BLaER1 treated with 17β-estradiol and CSF1 and Interleukin-3, amounts not matched to agents 10 nM and 100 nM (cell line): ENCODE data around the gene CLP1.
A peak's percentile ranks its signal among the peaks of the same experiment; 100 is the strongest.

Source experiments
- H3K27ac ChIP-seq, 11 experiments: shearing (Covaris generic); formaldehyde crosslinking; 2 replicates each; pipeline ENCODE4 v1.8.1; 2022
- H3K27me3 ChIP-seq, 11 experiments: shearing (Covaris generic); formaldehyde crosslinking; 2 replicates each; pipeline ENCODE4 v1.8.1; 2022
- H3K36me3 ChIP-seq, 11 experiments: shearing (Covaris generic); formaldehyde crosslinking; 2 replicates each; pipeline ENCODE4 v1.8.1; 2022
- H3K4me1 ChIP-seq, 10 experiments: shearing (Covaris generic); formaldehyde crosslinking; 2 replicates each; pipeline ENCODE4 v1.8.1; 2022
- H3K4me2 ChIP-seq, 11 experiments: shearing (Covaris generic); formaldehyde crosslinking; 2 replicates each; pipeline ENCODE4 v1.8.1; 2022
- H3K4me3 ChIP-seq, 10 experiments: shearing (Covaris generic); formaldehyde crosslinking; 2 replicates each; pipeline ENCODE4 v1.8.1; 2022
- H3K9ac ChIP-seq, 11 experiments: shearing (Covaris generic); formaldehyde crosslinking; 2 replicates each; pipeline ENCODE4 v1.8.1; 2022
- H3K9me3 ChIP-seq, 11 experiments: shearing (Covaris generic); formaldehyde crosslinking; replicated peaks in 1 of 11; 2 replicates each; pipeline ENCODE4 v1.8.1; 2022
- H4K20me1 ChIP-seq, 11 experiments: shearing (Covaris generic); formaldehyde crosslinking; 2 replicates each; pipeline ENCODE4 v1.8.1; 2022
- Cebpa-rat ChIP-seq, 11 experiments: shearing (Covaris generic); IDR thresholded peaks; 2 replicates each; pipeline ENCODE4 v1.8.1; 2022

The CLP1 gene

DNA sequence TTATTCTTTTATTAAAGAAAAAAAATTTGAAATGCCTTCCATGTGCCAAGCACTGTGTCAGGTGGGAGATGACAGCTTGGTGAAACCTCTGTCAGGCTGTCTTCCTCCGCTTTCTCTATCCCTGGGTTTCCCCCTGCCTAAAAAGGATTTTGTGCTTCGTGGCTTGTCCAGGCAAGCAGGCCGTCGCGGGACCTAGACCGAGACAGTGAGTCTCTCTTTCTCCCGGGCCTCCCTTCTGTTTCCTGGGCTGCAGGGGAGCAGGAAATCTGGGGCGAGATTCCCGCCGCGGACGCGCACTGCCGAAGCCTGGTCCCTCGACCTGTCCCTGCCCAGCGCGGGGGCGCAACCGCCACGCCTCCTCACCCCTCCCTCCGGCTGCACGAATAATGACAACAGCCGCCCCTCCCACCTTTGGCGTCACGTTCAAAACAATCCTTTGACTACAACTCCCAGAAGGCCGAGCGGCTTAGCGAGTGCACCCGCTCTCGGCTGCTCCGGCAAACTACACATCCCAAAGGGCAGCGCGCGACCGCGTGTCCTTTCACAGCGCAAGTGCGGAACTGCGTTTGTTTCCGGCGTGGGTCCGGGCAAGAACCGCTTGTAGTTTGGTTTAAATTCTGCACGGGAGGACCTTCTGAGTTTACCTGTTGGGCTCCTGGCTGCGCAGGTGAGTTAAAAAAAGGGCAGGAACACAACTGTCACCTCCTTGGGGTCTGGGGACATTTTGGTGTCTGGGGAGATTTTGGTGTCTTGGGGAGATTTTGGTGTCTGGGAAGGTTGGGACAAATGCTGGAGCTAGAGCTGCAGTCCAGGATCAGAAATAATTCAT, at the start of gene CLP1:
CLP1 (plus strand) TSS at position 569 of the 829 bp plus-strand sequence. CDS start 1,715 bp downstream, outside the sequence.
- peak within 1 kb of the TSS; percentile 84 to 96 (median 93) for H3K4me2 ChIP-seq
- no peak for TF ChIP-seq Cebpa-rat (IDR thresholded peaks at IDR 0.05)
- H3K36me3 ChIP-seq, result peaks cover 31 to 38% (median 36%) of the 10 kb centered on the region in 11 experiments
- H3K9ac ChIP-seq, result peak within 1 kb of the TSS; percentile 78 to 92 (median 84)
- peaks cover 22 to 51% (median 34%) of the 10 kb centered on the region in 10 experiments for H3K4me1 ChIP-seq
- no peaks in the 10 kb centered on the region for H3K9me3 ChIP-seq
- H3K27ac ChIP-seq, result peak within 1 kb of the TSS; percentile 66 to 83 (median 77)
- peaks cover 0 to 45% (median 18%) of the 10 kb centered on the region in 11 experiments; a peak in 12 of 22 replicates for H4K20me1 ChIP-seq
- H3K27me3 ChIP-seq, result no peaks in the 10 kb centered on the region
- peak within 1 kb of the TSS; percentile 66 to 95 (median 76) for H3K4me3 ChIP-seq

DNA sequence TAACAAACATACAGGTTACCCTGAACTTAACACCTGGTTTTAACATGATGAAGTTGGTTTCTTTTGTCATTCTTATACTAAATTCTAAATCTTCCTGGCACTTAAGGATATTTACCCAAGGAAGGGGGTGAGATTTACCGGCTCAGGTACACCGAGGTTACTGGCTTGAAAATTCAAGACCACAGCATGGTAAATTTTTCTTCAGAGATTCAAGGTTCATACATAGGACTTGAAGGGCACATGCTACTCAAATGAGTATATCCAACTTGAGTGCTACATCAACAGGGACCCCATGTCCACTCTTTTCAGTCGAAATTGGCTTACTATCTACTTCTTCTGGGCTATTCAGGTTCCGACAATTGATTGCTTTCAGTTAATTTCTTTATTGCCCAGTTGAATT, 47.4 kb upstream of the CLP1 start:
- no peak for TF ChIP-seq Cebpa-rat (IDR thresholded peaks at IDR 0.05)
- Histone ChIP-seq H3K36me3 (peaks cover 0 to 37% (median 0%) of the 10 kb centered on the region in 11 experiments; a peak in 3 of 22 replicates), H3K4me3 (no peak overlapping the region), H3K9ac (no peak overlapping the region), H4K20me1 (no peaks in the 10 kb centered on the region), H3K27ac (no peak overlapping the region), H3K4me2 (no peak overlapping the region), H3K9me3 (no peaks in the 10 kb centered on the region), H3K4me1 (peaks cover 0 to 3% (median under 1%) of the 10 kb centered on the region in 10 experiments; a peak in 10 of 20 replicates), H3K27me3 (no peaks in the 10 kb centered on the region)

DNA sequence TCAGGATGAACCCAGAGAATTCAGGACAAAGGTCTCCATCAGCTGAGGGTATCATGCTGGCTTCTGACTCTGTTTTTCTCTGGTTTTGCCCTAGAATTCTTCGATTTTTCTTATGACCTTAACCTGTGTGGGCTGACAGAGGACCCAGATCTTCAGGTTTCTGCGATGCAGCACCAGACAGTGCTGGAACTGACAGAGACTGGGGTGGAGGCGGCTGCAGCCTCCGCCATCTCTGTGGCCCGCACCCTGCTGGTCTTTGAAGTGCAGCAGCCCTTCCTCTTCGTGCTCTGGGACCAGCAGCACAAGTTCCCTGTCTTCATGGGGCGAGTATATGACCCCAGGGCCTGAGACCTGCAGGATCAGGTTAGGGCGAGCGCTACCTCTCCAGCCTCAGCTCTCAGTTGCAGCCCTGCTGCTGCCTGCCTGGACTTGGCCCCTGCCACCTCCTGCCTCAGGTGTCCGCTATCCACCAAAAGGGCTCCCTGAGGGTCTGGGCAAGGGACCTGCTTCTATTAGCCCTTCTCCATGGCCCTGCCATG, 43.3 kb upstream of the CLP1 start:
- Histone ChIP-seq H3K36me3 (peaks cover 0 to 26% (median 0%) of the 10 kb centered on the region in 11 experiments; a peak in 3 of 22 replicates), H3K4me3 (no peak overlapping the region), H3K27ac (no peak overlapping the region), H3K9ac (no peak overlapping the region), H3K9me3 (peaks cover 9 to 18% (median 12%) of the 10 kb centered on the region in 11 experiments), H3K4me1 (peaks cover 0 to 3% (median 0%) of the 10 kb centered on the region in 10 experiments; a peak in 1 of 20 replicates), H3K4me2 (no peak overlapping the region), H3K27me3 (no peaks in the 10 kb centered on the region), H4K20me1 (no peaks in the 10 kb centered on the region)
- TF ChIP-seq Cebpa-rat (IDR thresholded peaks at IDR 0.05), result no peak

DNA sequence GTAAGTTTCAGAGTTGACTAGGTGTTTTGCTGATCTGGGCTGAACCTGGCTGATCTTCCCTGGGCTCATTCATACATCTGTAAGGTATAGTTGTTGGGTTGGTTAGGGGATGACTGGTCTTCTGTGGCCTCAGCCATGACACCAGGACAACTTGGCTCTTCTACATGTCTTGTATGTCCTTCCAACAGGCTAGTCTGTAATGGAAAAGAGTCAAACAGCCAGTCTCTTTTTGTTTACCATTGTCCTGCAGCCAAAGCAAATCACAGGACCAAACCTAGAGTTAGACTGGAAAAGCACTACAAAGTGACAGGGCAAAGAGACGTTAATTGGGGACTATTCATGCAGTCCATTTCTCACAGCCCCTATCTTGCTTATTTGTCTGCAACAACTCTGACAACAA, 42.3 kb upstream of the CLP1 start:
- no peaks in the 10 kb centered on the region for H3K27me3 ChIP-seq
- H3K4me2 ChIP-seq, result no peak overlapping the region
- H3K9ac ChIP-seq, result no peak overlapping the region
- peaks cover 0 to 3% (median 0%) of the 10 kb centered on the region in 10 experiments; a peak in 1 of 20 replicates for H3K4me1 ChIP-seq
- peaks cover 0 to 30% (median 0%) of the 10 kb centered on the region in 11 experiments; a peak in 3 of 22 replicates for H3K36me3 ChIP-seq
- H3K9me3 ChIP-seq, result peaks cover 19 to 28% (median 22%) of the 10 kb centered on the region in 11 experiments
- TF ChIP-seq Cebpa-rat (IDR thresholded peaks at IDR 0.05), result no peak
- H4K20me1 ChIP-seq, result no peaks in the 10 kb centered on the region
- H3K4me3 ChIP-seq, result no peak overlapping the region
- no peak overlapping the region for H3K27ac ChIP-seq

DNA sequence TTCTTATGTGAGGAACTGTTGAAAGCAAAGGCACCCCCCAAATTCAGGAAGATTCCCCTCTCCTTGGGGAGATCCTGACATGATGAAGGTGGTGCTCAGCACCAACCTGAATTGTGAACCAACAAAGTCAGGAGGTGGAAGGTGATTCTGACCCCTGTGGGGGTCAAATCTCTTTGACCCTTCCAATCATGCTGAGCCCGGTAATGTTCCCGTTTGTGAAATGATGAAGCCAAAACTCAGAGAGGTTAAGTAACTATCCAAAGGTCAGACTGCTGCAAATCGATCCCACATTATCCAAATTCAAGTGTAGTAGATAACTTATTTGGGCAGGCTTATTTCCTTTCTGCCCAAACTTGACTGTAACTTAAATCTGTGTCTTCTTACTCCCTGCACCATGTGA, 41.0 kb upstream of the CLP1 start:
- no peak overlapping the region for H3K4me3 ChIP-seq
- H4K20me1 ChIP-seq, result no peaks in the 10 kb centered on the region
- H3K9ac ChIP-seq, result no peak overlapping the region
- no peak for TF ChIP-seq Cebpa-rat (IDR thresholded peaks at IDR 0.05)
- no peak overlapping the region for H3K4me2 ChIP-seq
- H3K9me3 ChIP-seq, result peaks cover 30 to 41% (median 34%) of the 10 kb centered on the region in 11 experiments
- H3K4me1 ChIP-seq, result peaks cover 0 to 3% (median 0%) of the 10 kb centered on the region in 10 experiments; a peak in 1 of 20 replicates
- no peak overlapping the region for H3K27ac ChIP-seq
- peaks cover 0 to 27% (median 0%) of the 10 kb centered on the region in 11 experiments; a peak in 3 of 22 replicates for H3K36me3 ChIP-seq
- H3K27me3 ChIP-seq, result no peaks in the 10 kb centered on the region

DNA sequence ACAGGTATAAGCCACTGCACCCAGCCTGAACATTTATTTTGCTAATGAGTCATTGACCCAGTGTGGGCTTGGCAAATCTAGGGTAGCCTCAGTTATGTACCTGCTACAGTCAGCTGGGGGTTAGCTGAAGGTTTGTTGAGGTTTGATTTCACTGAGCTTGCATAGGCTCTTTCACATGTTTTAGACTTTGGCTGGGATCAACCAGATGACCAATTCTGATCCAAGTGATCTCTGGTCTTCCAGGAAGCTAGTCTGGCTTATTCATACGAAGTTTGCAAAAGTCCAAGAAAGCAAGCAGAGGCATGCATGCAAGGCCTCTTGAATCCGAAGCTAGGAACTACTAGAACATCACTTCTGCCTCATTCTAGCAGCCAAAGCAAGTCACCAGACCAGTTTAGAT, 39.1 kb upstream of the CLP1 start:
- Histone ChIP-seq H3K4me2 (no peak overlapping the region), H3K27ac (no peak overlapping the region), H3K36me3 (peaks cover 0 to 15% (median 0%) of the 10 kb centered on the region in 11 experiments; a peak in 3 of 22 replicates), H3K4me3 (no peak overlapping the region), H3K9ac (no peak overlapping the region), H3K27me3 (no peaks in the 10 kb centered on the region), H3K4me1 (peaks cover 0 to 5% (median 3%) of the 10 kb centered on the region in 10 experiments; a peak in 5 of 20 replicates), H4K20me1 (no peaks in the 10 kb centered on the region), H3K9me3 (peaks cover 30 to 49% (median 42%) of the 10 kb centered on the region in 11 experiments)
- no peak for TF ChIP-seq Cebpa-rat (IDR thresholded peaks at IDR 0.05)

DNA sequence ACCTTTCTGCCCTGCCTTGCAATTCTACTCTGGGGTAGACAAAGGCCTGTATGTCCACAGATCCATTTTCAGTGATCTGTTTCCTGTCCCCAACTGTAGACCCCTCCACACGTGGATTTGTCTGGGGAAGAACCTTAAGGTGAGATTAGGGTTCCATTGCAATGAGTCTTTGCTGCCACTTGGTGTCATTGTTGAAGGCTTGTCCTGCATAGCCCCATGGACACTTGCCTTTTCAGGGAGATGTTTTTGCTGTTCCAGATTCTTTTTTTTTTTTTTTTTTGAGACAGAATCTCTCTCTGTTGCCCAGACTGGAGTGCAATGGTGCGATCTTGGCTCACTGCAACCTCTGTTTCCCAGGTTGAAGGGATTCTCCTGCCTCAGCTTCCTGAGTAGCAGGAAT, 38.2 kb upstream of the CLP1 start:
- Histone ChIP-seq H3K9ac (no peak overlapping the region), H3K9me3 (peaks cover 30 to 49% (median 42%) of the 10 kb centered on the region in 11 experiments), H4K20me1 (no peaks in the 10 kb centered on the region), H3K4me1 (peaks cover 0 to 13% (median 6%) of the 10 kb centered on the region in 10 experiments; a peak in 10 of 20 replicates), H3K27ac (no peak overlapping the region), H3K4me2 (no peak overlapping the region), H3K27me3 (no peaks in the 10 kb centered on the region), H3K4me3 (no peak overlapping the region; a peak in 1 of 20 replicates), H3K36me3 (peaks cover 0 to 11% (median 0%) of the 10 kb centered on the region in 11 experiments; a peak in 3 of 22 replicates)
- no peak for TF ChIP-seq Cebpa-rat (IDR thresholded peaks at IDR 0.05)

DNA sequence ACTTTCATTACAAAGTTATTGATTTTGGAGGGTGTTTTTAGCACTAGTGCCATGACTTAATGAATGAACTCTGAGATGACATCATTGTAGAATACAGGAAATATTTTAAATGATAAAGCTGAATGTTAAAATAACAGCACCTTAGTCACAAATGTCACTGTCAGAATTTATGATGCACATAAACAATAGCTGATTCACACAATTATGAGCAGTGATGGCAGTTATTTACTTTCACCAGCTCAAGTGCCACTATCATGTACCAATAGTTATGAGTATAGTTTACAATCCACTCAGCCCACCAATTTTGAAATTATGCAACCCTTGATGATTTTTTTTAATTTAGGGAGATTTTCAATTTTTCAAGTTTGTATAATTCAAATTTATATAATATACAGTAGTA, 37.1 kb upstream of the CLP1 start:
- Histone ChIP-seq H3K9ac (no peak overlapping the region), H3K4me1 (peaks cover 0 to 13% (median 4%) of the 10 kb centered on the region in 10 experiments; a peak in 9 of 20 replicates), H3K27me3 (no peaks in the 10 kb centered on the region), H3K4me2 (no peak overlapping the region), H3K4me3 (no peak overlapping the region), H3K36me3 (peaks cover 0 to 3% (median 0%) of the 10 kb centered on the region in 11 experiments; a peak in 3 of 22 replicates), H3K27ac (no peak overlapping the region), H4K20me1 (no peaks in the 10 kb centered on the region), H3K9me3 (peaks cover 30 to 49% (median 42%) of the 10 kb centered on the region in 11 experiments)
- TF ChIP-seq Cebpa-rat (IDR thresholded peaks at IDR 0.05), result no peak

DNA sequence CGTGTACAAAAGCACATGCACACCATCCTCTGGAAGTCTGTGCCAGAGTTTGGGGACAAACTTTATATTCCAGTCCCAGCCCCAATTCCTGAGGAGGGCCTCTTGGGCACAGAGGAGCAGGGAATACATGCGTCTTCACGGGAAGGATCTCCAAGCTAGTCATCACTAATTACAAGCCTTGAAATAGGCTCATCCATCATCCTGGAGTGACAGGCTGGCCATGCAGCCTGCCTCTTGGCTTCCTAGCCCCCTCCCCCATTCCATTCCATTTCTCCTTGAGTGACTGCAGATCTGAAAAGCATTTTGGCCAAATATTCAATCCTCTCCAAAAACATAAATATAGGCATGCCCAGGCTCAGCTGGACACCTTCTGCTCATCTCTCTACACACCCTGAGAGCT, 35.3 kb upstream of the CLP1 start:
- H3K4me1 ChIP-seq, result peaks cover 0 to 13% (median 4%) of the 10 kb centered on the region in 10 experiments; a peak in 9 of 20 replicates

More for the DNA sequence above, 35.3 kb upstream of the CLP1 start:
- TF ChIP-seq Cebpa-rat (IDR thresholded peaks at IDR 0.05), result no peak
- Histone ChIP-seq H3K4me3 (no peak overlapping the region), H3K27ac (no peak overlapping the region), H4K20me1 (no peaks in the 10 kb centered on the region), H3K4me2 (no peak overlapping the region), H3K27me3 (no peaks in the 10 kb centered on the region), H3K9ac (no peak overlapping the region), H3K9me3 (peaks cover 30 to 49% (median 42%) of the 10 kb centered on the region in 11 experiments), H3K36me3 (peaks cover 0 to 3% (median 0%) of the 10 kb centered on the region in 11 experiments; a peak in 3 of 22 replicates)
